ENCODE data around the gene ACER2. TPM values are rescaled to one million over a fixed set of nuclear protein-coding genes. Genes with fewer than 3 reads are reported as not detected.

The ACER2 gene
- total RNA-seq (10 to 100 TPM in 1 of 2 donors, 1 to 10 TPM in 1; 4.9 to 11.2 TPM), polyA plus RNA-seq (1 to 10 TPM; 1.0 to 1.8 TPM)
- long read RNA-seq, donor 1, partial matches to known transcripts = 0 of 1 reads
- long read RNA-seq, donor 1, other reads (novel, unspliced or antisense) = 1 of 1 reads
- long read RNA-seq, donor 2, partial matches to known transcripts = 1 of 3 reads
- long read RNA-seq, donor 2, other reads (novel, unspliced or antisense) = 2 of 3 reads

DNA sequence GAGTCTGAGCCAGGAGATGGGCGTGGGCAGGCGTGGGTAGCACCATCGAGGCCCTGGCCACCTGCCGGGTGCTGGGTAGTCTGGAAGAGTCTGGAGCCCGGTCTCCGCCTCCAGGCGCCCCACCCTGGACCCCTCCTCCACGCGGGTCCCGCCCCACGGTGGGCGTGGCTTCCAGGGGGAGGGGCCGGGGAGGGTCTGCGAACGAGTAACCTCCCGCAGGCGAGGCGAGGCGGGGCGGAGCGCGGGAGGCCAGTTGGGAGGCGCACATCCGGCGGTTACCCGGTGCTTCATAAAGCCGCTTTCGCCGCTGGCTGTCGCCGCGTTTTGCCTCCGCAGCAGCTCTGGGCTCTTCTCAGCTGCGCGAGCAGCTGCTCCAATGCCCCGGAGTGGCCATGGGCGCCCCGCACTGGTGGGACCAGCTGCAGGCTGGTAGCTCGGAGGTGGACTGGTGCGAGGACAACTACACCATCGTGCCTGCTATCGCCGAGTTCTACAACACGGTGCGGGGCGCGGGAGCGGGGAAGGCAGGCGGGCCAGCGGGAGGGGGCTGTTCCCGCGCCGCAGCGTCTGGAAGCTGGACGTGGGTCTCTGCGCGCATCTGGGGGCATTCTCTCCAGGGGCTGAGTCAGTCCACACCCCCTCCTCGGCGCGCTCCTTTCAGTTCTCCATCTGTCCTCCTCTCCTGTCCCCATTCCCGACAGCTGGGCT, at the start of gene ACER2:
Gene ACER2 (plus strand): TSS at position 317 of the 708 bp plus-strand sequence. CDS start 76 bp downstream, at position 393.
- Histone ChIP-seq H3K27me3 (ENCODE audit: control insufficient read depth in 1 of 2, insufficient read depth in 2 of 2, low read length in 1 of 2) (no peaks in the 10 kb centered on the region), H3K36me3 (ENCODE audit: control insufficient read depth in 1 of 2, insufficient read depth in 2 of 2, low read length in 1 of 2) (no peaks in the 10 kb centered on the region), H3K4me1 (ENCODE audit: control insufficient read depth in 1 of 2, insufficient read depth in 2 of 2, low read length in 2 of 2) (peaks cover 0 to 2% of the 10 kb centered on the region in 2 donors), H3K4me3 (ENCODE audit: low read length in 2 of 2) (peak within 1 kb of the TSS; percentile 37 to 74), H3K9me3 (ENCODE audit: control insufficient read depth, low read length) (peaks cover under 1% of the 10 kb centered on the region), H3K27ac (ENCODE audit: low read depth in 1 of 2, low read length in 2 of 2) (peak within 1 kb of the TSS in 1 of 2 donors; percentile 41)
- ATAC-seq (ENCODE audit: low FRiP score) = peak; percentile 98
- intact Hi-C loops (cut with DNase I) = loop anchor here in 1 of 2 donors (1.0 kb wide), 1 partner anchor 29 kb away; the partner anchor contains the start of gene RPS6
- peak; percentile 96 to 99 for DNase-seq
- WGBS, 2 donors = 0% methylated on average over 59 to 61 of the region's 61 CpGs

- no peaks in the 10 kb centered on the region for H3K9me3 ChIP-seq (ENCODE audit: control insufficient read depth, low read length)
- intact Hi-C loops (cut with DNase I) = no loop called here
- 55 to 57% methylated on average over 2 of the region's 2 CpGs for WGBS, 2 donors
- ATAC-seq (ENCODE audit: low FRiP score) (no peak), DNase-seq (no peak)
- no peaks in the 10 kb centered on the region for H3K4me1 ChIP-seq (ENCODE audit: control insufficient read depth in 1 of 2, insufficient read depth in 2 of 2, low read length in 2 of 2)
- no peak overlapping the region for H3K27ac ChIP-seq (ENCODE audit: low read depth in 1 of 2, low read length in 2 of 2)
- H3K36me3 ChIP-seq (ENCODE audit: control insufficient read depth in 1 of 2, insufficient read depth in 2 of 2, low read length in 1 of 2) = no peaks in the 10 kb centered on the region
- no peak overlapping the region for H3K4me3 ChIP-seq (ENCODE audit: low read length in 2 of 2)
- no peaks in the 10 kb centered on the region for H3K27me3 ChIP-seq (ENCODE audit: control insufficient read depth in 1 of 2, insufficient read depth in 2 of 2, low read length in 1 of 2)
Measured at GRCh38 chr9:19369107-19369506, 39.7 kb upstream of the ACER2 start.

- 72 to 73% methylated on average over 5 of the region's 5 CpGs for WGBS, 2 donors
- H3K36me3 ChIP-seq (ENCODE audit: control insufficient read depth in 1 of 2, insufficient read depth in 2 of 2, low read length in 1 of 2) = peaks cover 0 to 9% of the 10 kb centered on the region in 2 donors
Measured at GRCh38 chr9:19371942-19372341, 36.9 kb upstream of the ACER2 start.

DNA sequence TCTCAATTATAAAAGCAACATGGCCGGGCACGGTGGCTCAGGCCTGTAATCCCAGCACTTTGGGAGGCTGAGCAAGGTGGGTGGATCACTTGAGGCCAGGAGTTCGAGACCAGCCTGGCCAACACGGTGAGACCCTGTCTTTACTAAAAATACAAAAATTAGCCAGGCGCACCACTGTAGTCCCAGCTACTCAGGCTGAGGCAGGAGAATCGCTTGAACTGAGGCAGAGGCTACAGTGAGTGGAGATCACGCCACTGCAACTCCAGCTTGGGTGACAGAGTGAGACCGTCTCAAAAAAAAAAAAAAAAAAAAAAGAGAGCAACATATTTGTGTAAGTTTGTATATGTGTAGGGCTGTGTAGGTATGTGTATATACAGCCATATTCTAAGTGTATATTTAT, 36.2 kb upstream of the ACER2 start:
- peaks cover 0 to 9% of the 10 kb centered on the region in 2 donors for H3K36me3 ChIP-seq (ENCODE audit: control insufficient read depth in 1 of 2, insufficient read depth in 2 of 2, low read length in 1 of 2)
- H3K27me3 ChIP-seq (ENCODE audit: control insufficient read depth in 1 of 2, insufficient read depth in 2 of 2, low read length in 1 of 2) = no peaks in the 10 kb centered on the region
- ATAC-seq (ENCODE audit: low FRiP score) (no peak), DNase-seq (no peak)
- intact Hi-C loops (cut with DNase I) = no loop called here
- no peak overlapping the region for H3K4me3 ChIP-seq (ENCODE audit: low read length in 2 of 2)
- no peak overlapping the region for H3K27ac ChIP-seq (ENCODE audit: low read depth in 1 of 2, low read length in 2 of 2)
- 89 to 92% methylated on average over 8 of the region's 8 CpGs for WGBS, 2 donors
- no peaks in the 10 kb centered on the region for H3K9me3 ChIP-seq (ENCODE audit: control insufficient read depth, low read length)
- no peaks in the 10 kb centered on the region for H3K4me1 ChIP-seq (ENCODE audit: control insufficient read depth in 1 of 2, insufficient read depth in 2 of 2, low read length in 2 of 2)

More at GRCh38 chr9:19371942-19372341, 36.9 kb upstream of the ACER2 start:
- Histone ChIP-seq H3K27ac (ENCODE audit: low read depth in 1 of 2, low read length in 2 of 2) (no peak overlapping the region), H3K27me3 (ENCODE audit: control insufficient read depth in 1 of 2, insufficient read depth in 2 of 2, low read length in 1 of 2) (no peaks in the 10 kb centered on the region), H3K4me1 (ENCODE audit: control insufficient read depth in 1 of 2, insufficient read depth in 2 of 2, low read length in 2 of 2) (no peaks in the 10 kb centered on the region), H3K4me3 (ENCODE audit: low read length in 2 of 2) (no peak overlapping the region), H3K9me3 (ENCODE audit: control insufficient read depth, low read length) (no peaks in the 10 kb centered on the region)
- intact Hi-C loops (cut with DNase I) = no loop called here
- ATAC-seq (ENCODE audit: low FRiP score) (no peak), DNase-seq (no peak)

DNA sequence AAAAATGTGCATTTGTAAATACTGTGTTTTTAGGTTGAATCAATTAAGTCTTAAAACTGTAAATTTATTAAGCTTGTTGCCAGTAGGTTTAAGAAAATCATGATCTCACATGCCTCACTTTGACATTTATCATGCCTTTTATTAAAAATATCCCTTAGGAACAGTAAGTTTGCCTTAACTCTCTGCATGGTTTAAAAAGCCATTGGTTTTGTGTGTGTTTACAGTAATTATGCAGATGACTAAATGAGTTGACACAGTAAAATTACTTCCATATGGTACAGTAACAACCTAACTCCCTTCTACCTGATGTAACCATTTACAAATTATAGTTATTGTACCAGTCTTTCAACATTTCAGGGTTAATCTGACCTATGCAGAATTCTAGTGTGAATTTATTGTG, 35.3 kb upstream of the ACER2 start:
- ATAC-seq (ENCODE audit: low FRiP score) (no peak), DNase-seq (no peak)
- peaks cover 0 to 9% of the 10 kb centered on the region in 2 donors for H3K36me3 ChIP-seq (ENCODE audit: control insufficient read depth in 1 of 2, insufficient read depth in 2 of 2, low read length in 1 of 2)
- no peaks in the 10 kb centered on the region for H3K9me3 ChIP-seq (ENCODE audit: control insufficient read depth, low read length)
- no peak overlapping the region for H3K4me3 ChIP-seq (ENCODE audit: low read length in 2 of 2)
- H3K27ac ChIP-seq (ENCODE audit: low read depth in 1 of 2, low read length in 2 of 2) = no peak overlapping the region
- no peaks in the 10 kb centered on the region for H3K27me3 ChIP-seq (ENCODE audit: control insufficient read depth in 1 of 2, insufficient read depth in 2 of 2, low read length in 1 of 2)
- intact Hi-C loops (cut with DNase I) = no loop called here
- H3K4me1 ChIP-seq (ENCODE audit: control insufficient read depth in 1 of 2, insufficient read depth in 2 of 2, low read length in 2 of 2) = no peaks in the 10 kb centered on the region

DNA sequence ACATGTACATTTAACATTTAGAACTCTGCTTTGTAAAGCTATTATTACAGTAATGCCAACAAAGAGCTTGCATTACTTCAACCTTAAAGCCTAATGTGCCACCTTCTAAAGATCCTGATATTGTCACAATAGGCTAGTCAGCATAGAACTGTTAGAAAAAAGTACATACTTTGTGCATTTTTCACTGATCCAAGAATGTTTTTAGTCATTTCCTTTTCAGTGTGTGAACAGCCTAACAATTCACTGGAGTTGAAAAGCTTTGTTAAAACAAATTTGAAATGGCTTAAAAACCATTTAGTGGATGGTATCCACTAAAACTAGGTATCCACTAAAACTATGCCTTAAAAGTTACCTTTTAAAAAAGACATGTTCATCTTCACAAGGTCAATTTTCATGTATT, 33.3 kb upstream of the ACER2 start:
- Histone ChIP-seq H3K4me1 (ENCODE audit: control insufficient read depth in 1 of 2, insufficient read depth in 2 of 2, low read length in 2 of 2) (no peaks in the 10 kb centered on the region), H3K27me3 (ENCODE audit: control insufficient read depth in 1 of 2, insufficient read depth in 2 of 2, low read length in 1 of 2) (no peaks in the 10 kb centered on the region), H3K4me3 (ENCODE audit: low read length in 2 of 2) (no peak overlapping the region), H3K9me3 (ENCODE audit: control insufficient read depth, low read length) (no peaks in the 10 kb centered on the region), H3K27ac (ENCODE audit: low read depth in 1 of 2, low read length in 2 of 2) (no peak overlapping the region), H3K36me3 (ENCODE audit: control insufficient read depth in 1 of 2, insufficient read depth in 2 of 2, low read length in 1 of 2) (peaks cover 0 to 9% of the 10 kb centered on the region in 2 donors)
- ATAC-seq (ENCODE audit: low FRiP score) = no peak
- intact Hi-C loops (cut with DNase I) = loop anchor here (5.0 kb wide), 1 partner anchor 82 kb away; no protein-coding TSS in a partner anchor
- DNase-seq = no peak

DNA sequence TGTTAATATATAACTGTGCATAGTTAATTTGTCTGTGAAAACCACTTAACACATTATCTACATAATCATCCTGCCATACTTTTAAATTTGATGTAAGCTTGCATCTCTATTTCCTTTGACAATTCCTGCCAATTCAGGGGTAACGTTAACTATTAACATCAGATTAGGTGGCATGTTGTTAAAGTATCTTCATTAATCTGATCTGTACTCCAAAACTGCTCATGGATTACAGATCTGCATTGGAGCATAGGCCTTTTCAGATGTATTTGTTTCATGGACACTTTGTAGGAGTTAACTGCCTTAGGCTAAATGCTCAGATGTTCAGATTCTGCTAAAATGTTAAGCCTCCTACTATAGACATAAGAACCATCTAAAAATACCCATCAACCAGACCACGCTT, 31.9 kb upstream of the ACER2 start:
- intact Hi-C loops (cut with DNase I) = loop anchor here (5.0 kb wide), 1 partner anchor 80 kb away; no protein-coding TSS in a partner anchor
- Histone ChIP-seq H3K36me3 (ENCODE audit: control insufficient read depth in 1 of 2, insufficient read depth in 2 of 2, low read length in 1 of 2) (peaks cover 0 to 9% of the 10 kb centered on the region in 2 donors), H3K27ac (ENCODE audit: low read depth in 1 of 2, low read length in 2 of 2) (no peak overlapping the region), H3K9me3 (ENCODE audit: control insufficient read depth, low read length) (no peaks in the 10 kb centered on the region), H3K4me3 (ENCODE audit: low read length in 2 of 2) (no peak overlapping the region), H3K27me3 (ENCODE audit: control insufficient read depth in 1 of 2, insufficient read depth in 2 of 2, low read length in 1 of 2) (no peaks in the 10 kb centered on the region), H3K4me1 (ENCODE audit: control insufficient read depth in 1 of 2, insufficient read depth in 2 of 2, low read length in 2 of 2) (no peaks in the 10 kb centered on the region)
- WGBS, 2 donors = 59 to 61% methylated on average over 2 of the region's 2 CpGs
- DNase-seq (no peak), ATAC-seq (ENCODE audit: low FRiP score) (no peak)

DNA sequence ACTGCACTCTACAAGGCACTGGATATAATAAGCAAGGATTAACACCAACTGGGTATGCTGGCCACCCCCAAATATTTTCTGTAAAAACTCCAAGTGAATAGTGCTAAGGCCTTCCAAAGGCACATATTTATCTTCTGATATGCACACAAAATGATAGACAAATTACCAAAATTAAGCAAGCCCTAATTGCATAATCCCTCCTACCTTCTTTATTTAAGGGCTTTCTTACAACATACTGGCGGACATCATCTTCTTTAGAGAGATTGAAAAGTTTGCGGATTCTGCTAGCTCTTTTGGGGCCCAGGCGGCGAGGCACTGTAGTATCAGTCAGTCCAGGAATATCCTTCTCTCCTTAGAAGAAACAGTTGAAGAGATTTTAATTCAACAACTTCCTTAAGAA, 30.6 kb upstream of the ACER2 start:
- intact Hi-C loops (cut with DNase I) = loop anchor here (5.0 kb wide), 1 partner anchor 79 kb away; no protein-coding TSS in a partner anchor

GRCh38 chr9:19378647-19379046, 30.2 kb upstream of the ACER2 start:
- no peaks in the 10 kb centered on the region for H3K4me1 ChIP-seq (ENCODE audit: control insufficient read depth in 1 of 2, insufficient read depth in 2 of 2, low read length in 2 of 2)
- 46 to 47% methylated on average over 7 of the region's 7 CpGs for WGBS, 2 donors
- H3K27me3 ChIP-seq (ENCODE audit: control insufficient read depth in 1 of 2, insufficient read depth in 2 of 2, low read length in 1 of 2) = no peaks in the 10 kb centered on the region
- ATAC-seq (ENCODE audit: low FRiP score) (no peak), DNase-seq (no peak)
- H3K4me3 ChIP-seq (ENCODE audit: low read length in 2 of 2) = no peak overlapping the region
- H3K9me3 ChIP-seq (ENCODE audit: control insufficient read depth, low read length) = no peaks in the 10 kb centered on the region
- peaks cover 0 to 9% of the 10 kb centered on the region in 2 donors for H3K36me3 ChIP-seq (ENCODE audit: control insufficient read depth in 1 of 2, insufficient read depth in 2 of 2, low read length in 1 of 2)
- intact Hi-C loops (cut with DNase I) = loop anchor here (5.0 kb wide), 1 partner anchor 79 kb away; no protein-coding TSS in a partner anchor
- no peak overlapping the region for H3K27ac ChIP-seq (ENCODE audit: low read depth in 1 of 2, low read length in 2 of 2)

More for the DNA sequence above, 30.6 kb upstream of the ACER2 start:
- no peaks in the 10 kb centered on the region for H3K9me3 ChIP-seq (ENCODE audit: control insufficient read depth, low read length)
- no peaks in the 10 kb centered on the region for H3K4me1 ChIP-seq (ENCODE audit: control insufficient read depth in 1 of 2, insufficient read depth in 2 of 2, low read length in 2 of 2)
- ATAC-seq (ENCODE audit: low FRiP score) (no peak), DNase-seq (no peak)
- 87% methylated on average over 4 of the region's 4 CpGs for whole genome bisulfite sequencing, 2 donors
- peaks cover 0 to 9% of the 10 kb centered on the region in 2 donors for H3K36me3 ChIP-seq (ENCODE audit: control insufficient read depth in 1 of 2, insufficient read depth in 2 of 2, low read length in 1 of 2)
- H3K27ac ChIP-seq (ENCODE audit: low read depth in 1 of 2, low read length in 2 of 2) = no peak overlapping the region
- no peak overlapping the region for H3K4me3 ChIP-seq (ENCODE audit: low read length in 2 of 2)
- H3K27me3 ChIP-seq (ENCODE audit: control insufficient read depth in 1 of 2, insufficient read depth in 2 of 2, low read length in 1 of 2) = no peaks in the 10 kb centered on the region
